ENCODE results near the gene ZNF576.
A peak's percentile ranks its signal among the peaks of the same experiment; 100 is the strongest.
"Not testable (repeated sequence)": the region's sequence is repeated elsewhere in the genome, so short reads cannot be mapped to it uniquely, and the experiment has no call there.

Gene ZNF576

DNA sequence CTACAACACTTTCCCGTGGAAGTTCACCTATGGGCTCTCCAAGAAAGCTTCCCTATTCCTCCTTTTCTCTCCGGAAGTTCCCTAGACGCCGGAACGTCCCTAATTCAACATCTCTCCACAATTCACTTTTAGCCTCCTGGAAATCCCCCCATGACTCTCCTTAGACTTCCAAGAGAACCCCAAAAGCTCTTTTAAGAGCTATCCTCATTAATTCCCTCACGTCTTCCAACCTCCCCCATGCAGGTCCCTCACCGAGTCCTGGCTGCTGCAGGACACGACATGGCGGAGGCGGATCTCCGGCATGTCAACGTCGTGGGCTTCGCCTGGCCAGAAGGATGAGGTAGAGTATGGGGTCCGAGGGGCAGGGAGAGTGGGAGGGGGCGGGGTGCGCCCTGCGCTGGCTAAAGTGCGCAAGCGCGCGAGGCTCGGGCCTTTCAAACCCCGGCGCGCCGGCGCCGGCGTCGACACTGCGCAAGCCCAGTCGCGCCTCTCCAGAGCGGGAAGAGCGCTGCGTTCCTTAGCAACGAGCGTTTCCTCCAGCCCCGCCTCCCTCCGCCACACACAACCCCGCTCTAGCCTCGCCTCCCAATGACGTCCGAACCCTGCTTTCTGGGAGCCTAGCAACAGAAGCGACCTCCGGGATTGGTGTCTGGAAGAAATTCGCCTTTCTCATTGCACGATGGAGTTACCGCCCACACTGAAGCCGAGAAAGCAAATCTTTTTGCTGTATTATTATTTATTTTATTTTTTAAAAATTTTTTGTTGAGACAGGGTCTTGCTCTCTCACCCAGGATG lies 21.0 kb upstream of the ZNF576 start, which contains the start of the genes PINLYP and XRCC1:
Gene PINLYP, plus strand, starts transcription at position 646 of the 795 bp plus-strand sequence. CDS start 1,391 bp downstream, outside the sequence.
Gene XRCC1, minus strand, starts transcription at position 372 of the 795 bp plus-strand sequence. Its CDS starts 69 bp downstream, at position 303.
- DNase-seq (ENCODE audit: low read depth), result peak; percentile 93

DNA sequence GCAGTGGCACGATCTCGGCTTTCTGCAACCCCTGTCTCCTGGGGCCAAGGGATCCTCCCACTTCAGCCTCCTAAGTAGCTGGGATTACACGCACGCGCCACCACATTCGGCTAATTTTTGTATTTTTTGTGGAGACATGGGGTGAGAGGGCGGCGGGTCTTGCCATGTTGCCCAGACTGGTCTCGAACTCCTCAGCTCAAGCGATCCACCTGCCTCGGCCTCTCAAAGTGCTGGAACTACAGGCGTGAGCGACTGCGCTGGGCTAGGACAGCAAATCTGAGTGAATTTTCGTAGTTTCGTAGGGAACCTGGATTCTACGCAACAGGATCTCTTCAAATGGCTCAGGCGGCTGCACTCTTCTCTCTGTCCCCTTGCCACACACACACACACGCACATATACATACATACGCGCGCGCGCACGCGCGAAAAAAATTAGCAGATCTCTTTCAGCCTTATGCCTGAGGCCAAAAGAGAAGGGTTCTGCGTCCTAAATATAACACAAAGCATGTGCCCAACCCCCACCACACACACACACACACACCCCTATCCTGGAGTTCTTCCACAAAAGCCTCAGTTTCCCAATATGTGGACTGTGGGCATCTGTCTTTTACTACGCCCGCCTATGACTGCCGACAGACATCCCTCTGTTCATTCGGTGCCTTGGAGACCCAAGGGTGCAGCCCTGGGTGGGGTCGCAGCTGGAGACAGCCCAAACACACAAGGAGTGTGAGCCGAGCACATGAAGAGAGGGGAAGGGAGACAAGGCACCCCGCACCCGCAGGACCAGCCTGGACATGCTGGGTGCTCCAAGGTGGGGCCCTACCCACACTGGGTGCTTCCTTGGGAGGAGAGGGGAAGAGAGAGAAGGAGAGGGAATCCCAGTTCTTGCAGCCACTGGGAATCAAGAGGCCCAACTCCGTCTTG lies 20.2 kb upstream of the ZNF576 start:
- DNase-seq (ENCODE audit: low read depth), result no peak

DNA sequence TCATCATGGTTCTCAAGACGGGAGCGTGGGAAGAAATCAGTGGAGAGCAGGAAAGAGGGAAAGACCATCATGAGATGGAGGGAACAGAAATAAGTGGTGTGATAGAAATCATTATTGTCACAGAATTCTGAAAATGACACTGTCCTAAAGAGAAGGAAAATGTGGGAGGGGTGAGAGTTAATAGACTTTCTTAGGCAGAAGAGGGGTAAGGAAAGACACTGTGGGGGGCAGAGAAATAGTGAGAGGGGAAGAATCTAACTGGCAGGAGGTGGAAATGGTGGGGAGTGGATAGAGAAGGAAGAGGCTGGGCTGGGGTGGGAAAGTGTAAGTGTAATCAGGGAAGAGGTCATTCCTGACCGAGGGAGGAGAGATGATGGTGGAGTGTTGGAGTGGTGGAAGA lies 17.6 kb upstream of the ZNF576 start:
- no peak for DNase-seq (ENCODE audit: low read depth)

DNA sequence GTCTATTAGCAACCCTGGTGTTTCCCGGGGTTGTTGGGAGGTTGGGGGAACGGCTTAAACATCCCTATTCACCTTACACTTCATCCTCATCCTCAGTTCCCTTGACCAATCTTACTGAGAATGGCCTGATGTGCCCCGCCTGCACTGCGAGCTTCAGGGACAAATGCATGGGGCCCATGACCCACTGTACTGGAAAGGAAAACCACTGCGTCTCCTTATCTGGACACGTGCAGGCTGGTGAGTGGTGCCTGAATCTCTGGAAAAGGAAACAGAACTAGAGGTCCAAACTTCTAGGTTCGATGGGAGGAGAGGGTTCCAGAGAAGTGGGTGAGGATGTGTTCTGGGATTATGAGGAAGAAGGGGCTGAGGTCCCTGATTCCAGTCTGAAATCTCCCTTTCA lies 14.9 kb upstream of the ZNF576 start:
- DNase-seq (ENCODE audit: low read depth), result no peak

DNA sequence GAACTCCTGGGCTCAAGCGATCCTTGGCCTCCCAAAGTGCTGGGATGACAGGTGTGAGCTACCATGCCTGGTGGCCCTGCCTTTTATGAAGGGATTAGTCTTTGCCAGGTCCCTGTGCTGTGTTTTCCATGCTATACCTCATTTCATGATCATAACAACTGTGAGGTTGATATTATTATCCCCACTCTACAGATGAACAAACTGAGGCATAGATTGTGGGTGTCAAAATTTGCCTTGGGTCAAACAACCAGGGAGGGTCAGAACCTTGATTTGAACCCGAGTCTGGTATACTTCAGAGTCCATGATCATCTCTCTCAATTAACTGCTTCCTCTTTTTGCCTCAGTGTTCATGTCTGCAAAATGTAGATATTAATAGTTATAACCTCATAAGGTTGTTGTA lies 13.9 kb upstream of the ZNF576 start:
- no peak for DNase-seq (ENCODE audit: low read depth)

DNA sequence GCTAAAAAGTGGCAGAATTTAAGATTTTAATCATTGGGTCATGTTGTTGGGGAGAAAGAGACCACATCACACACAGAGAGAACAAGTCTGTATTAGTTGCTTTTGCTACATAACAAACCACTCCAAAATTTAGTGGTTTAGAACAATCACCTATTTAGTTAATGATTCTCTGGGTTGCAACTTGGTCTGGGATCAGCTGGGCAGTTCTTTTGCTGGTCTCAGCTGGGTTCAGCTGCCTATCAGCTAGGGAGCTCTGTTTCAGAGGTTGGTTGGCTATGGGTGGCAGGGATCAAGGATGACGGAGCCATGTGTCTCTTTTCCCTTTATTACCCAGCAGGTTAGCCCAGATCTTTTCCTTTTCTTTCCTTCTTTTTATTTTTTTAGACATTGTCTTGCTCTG lies 11.9 kb upstream of the ZNF576 start:
- DNase-seq (ENCODE audit: low read depth), result no peak

DNA sequence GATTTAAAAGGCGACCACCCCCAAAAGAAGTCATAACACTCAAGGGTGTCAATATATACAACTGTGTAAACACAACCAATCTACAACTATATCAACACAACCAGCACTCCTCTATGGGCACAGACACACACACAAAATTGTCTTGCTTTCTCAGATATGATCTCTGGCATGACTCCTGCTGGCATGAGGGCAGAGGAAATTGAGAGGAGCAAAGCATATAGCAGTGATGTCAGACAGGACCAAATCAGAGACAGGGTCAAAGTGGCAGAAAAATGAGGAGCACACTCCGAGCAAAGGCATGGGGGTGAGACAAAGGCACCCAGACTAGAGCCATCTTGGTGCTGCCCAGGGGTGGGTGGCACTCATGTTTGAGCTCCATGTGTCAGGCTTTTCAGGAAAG lies 10.0 kb upstream of the ZNF576 start:
- no peak for DNase-seq (ENCODE audit: low read depth)

DNA sequence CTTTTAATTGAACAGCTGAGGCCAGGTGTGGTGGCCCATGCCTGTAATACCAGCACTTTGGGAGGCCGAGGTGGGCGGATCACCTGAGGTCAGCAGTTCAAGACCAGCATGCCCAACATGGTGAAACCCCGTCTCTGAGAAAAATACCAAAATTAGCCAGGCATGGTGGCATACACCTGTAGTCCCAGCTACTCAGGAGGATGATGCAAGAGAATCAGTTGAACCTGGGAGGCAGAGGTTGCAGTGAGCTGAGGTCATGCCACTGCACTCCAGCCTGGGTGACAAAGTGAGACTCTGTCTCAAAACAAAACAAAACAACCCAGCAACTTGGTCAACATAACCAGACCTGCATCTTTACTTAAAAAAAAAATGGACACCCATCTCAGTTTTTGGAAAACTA lies 9.4 kb upstream of the ZNF576 start:
- DNase-seq (ENCODE audit: low read depth), result not testable (repeated sequence)

DNA sequence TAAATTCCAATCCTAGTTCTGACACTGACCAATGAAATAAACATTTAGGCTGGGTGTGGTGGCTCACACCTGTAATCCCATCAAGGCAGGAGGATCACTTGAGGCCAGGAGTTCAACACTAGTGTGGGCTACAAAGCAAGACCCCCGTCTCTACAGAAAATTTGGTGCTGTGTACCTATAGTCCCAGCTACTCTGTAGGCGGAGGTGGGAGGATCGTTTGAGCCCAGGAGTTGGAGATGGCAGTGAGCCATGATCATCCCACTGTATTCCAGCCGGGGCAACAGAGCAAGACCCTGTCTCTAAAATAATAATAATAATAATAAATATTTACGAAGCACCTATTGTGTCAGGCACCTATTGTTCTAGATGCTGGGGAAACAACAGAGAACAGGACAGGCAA lies 7.1 kb upstream of the ZNF576 start:
- DNase-seq (ENCODE audit: low read depth), result no peak

DNA sequence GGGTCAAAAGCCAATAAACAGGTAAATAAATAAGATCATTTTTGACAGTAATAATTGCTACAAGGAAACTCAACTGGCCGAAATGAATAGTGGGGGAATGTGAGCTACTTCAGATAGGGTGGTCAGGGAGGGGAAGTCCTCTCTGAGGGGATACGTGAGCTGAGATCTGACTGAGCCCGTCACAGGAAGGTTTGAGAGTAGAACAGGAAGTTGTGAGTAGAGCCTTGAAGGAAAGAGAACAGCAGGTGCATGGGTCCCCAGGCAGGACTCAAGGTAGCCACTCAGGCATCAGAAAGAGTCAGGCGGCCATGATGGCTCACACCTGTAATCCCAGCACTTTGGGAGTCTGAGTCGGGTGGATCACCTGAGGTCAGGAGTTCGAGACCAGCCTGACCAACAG lies 6.7 kb upstream of the ZNF576 start:
- DNase-seq (ENCODE audit: low read depth), result no peak

DNA sequence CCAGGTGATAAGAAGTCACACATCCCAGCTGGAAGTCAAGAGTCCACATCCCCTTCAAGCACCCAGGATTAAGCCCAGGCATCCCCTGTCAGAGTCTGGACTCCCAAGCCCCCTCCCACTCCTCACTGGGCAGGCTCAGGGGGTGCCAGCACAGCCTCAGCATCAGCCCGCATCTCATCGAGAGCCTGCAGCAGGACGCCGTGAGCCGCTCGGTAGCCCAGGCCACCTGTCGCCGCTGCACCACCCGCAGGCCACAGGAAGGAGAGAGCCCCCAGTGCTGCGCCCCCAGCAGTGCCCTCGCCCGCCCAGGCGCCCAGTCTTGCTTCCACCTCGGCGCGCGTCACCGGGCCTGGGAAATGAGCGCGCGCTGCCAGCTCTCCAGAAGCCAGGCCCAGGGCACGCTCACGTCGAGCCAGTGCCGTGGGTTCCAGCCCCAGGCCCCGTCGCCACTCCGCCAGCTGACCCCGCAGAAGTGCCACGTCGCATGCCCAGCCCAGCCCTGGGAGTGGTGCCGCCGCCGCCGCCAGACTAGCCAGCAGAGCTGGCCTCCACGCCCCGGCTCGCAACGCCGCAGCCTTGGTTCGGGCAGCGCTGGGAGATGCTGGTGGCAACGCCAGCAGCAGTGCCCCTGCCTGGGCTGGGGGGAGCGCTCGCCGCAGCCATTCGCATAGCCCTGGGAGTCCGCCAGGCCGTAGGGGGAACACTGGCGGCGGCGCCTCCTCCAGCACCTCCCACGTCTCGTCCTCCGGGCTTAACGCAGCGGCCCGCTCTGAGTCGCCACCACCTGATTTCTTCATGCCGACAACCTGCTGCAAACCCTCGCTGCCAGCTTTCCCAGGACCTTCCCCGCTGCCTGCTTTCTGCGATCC lies 4.3 kb upstream of the ZNF576 start:
- no peak for DNase-seq (ENCODE audit: low read depth)

DNA sequence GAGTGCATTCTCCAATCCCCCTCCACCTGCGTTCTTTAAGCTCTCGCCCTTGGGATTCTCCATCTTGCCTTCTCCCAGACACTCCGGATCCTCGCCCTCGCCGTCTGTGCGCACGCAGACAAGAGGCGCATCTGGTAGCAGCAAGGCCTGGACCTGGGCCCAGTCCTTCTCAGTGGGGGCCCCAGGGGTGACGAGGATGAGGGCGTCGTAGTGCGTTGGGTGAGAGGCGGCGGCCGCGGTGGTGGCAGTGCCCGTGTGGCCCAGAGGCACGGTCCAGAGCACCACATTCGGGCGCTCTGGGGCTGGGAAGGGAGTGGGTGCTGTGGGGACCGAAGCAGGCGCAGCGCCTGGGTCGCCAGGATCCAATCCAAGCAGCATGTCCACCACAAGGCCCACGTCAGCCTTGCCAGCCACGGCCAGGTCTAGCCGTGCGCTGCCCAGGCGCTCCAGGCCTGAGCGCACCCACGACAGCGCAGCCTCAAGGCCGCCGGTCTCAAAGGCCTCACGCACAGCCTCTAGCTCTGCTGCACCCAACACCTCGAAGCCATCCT lies 3.5 kb upstream of the ZNF576 start:
- no peak for DNase-seq (ENCODE audit: low read depth)

DNA sequence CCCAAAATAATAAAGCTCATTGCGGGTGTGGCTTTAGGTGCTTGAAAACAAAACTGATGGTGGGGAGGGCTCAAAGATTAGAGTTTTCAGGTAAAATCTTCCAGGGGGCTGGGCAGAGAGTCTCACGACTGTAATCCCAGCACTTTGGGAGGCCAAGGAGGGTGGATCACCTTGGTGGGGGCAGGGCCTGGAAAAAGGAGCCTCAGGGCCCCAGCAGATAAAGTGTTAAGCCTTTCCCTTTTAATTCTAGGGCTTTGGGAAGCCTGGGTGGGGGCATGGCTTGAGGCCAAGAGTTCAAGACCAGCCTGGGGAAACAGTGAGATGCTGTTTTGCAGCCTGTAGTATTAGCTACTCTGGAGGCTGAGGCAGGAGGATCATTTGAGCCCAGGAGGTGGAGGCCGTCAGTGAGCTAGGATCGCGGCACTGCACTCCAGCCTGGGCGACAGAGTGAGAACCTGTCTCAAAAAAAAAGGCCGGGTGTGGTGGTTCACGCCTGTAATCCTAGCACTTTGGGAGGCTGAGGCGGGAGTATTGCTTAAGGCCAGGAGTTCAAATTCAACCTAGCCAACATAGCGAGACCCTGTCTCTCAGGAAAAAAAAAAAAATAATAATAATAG lies 2.2 kb upstream of the ZNF576 start:
- no peak for DNase-seq (ENCODE audit: low read depth)

DNA sequence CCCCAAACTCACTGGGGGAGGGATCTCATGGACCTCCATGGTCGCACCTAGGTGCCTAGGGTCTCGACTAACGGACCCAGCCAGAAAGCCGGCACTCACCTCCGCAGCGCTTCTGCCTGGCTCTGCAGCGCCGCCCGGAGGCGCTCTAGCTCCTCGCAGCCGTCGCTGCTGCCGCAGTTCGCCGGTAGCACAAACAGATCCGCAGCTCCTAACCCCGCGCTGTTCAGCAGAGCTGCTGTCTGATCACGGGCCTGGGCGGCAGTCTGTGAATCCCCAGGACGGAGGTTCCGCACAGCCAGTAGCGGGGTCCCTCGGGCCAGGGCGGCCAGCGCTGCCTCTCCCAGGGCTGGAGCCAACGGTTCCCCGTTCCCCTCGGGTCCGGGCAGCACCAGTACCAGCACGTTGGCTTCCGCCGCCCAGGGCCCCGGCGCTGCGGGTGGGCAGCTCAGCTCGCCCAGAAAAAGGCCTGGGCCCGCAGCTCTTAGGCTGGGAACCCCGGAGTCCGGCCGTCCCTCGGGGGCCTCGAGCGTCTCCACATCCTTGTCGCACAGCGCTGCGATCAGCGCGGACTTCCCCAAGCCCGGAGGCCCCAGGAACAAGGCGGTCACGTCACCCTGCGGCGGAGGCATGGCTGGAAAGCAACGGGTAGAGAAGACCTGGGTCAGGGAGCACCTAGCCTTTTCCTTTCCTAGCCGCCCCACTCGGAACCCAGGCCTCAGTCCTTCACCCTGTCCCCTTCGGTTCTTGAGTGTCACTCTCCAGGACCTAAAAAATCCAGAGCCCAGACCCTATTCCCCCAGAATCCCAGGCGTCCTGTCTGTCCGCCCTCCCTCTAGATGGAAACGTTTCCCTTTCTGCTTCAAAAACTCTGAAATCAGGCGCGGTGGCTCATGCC lies 1.4 kb upstream of the ZNF576 start:
- peak; percentile 54 for DNase-seq (ENCODE audit: low read depth)

DNA sequence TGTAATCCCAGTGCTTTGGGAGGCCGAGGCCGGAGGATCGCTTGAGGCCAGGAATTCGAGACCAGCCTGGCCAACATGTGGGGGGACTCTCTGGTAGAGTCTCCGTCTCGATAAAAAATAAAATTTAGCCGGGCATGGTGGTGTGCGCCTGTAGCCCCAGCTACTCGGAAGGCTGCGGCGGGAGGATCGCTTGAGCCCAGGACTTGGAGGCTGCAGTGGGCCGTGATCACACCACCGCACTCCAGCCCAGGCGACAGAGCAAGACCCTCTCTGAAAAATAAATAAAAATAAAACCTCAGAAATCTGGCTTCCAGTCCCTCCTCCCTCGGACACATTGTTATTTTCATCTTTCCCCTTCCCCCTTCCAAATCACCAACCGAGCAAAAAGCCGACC lies 793 bp upstream of the ZNF576 start:
- DNase-seq (ENCODE audit: low read depth), result no peak

DNA sequence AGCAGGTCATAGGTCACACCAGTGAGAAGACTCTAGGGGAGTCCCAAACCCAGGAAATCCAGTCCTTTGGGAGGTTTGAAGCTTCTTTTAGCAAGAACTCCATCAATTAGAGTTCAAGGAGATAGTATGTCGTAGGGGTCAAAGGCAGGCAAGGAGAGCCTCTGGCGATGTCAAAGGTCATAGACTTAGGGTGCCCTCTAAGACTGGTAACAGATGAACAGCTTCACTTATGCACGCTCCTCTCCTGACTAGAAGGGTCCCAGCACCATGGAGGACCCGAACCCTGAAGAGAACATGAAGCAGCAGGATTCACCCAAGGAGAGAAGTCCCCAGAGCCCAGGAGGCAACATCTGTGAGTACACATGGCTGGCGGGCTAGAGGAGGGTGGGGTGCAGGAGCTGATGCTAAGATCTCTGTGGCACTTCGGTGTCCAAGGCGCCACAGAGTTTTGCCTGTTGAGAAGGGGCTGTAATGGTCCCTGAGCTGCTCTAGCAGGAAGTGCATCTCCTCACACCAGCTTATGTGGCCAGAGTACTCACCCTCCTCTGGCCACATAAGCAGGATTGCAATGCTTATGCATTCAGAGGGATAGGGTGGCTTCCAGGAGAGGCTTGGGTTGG lies 557 bp downstream of the ZNF576 start:
- DNase-seq (ENCODE audit: low read depth), result no peak

DNA sequence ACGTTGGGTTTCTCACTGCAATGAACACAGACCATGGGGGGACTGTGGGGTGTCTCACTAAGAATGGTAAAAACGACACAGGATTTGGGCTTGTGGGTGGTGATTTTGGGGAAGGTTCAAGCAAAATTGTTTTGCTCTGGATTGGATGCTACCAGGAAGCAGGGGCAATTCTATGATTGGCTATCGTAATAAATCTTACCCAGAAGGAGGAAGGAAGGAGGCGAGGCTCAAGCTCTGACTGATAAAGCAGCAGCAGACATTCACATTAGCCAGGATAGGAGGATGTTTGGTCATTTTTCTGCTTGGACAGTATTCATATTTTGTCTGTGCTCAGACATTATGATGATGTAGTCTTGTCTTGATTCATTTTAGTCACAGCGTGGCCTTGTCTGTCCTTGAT lies 1.5 kb downstream of the ZNF576 start:
- no peak for DNase-seq (ENCODE audit: low read depth)

DNA sequence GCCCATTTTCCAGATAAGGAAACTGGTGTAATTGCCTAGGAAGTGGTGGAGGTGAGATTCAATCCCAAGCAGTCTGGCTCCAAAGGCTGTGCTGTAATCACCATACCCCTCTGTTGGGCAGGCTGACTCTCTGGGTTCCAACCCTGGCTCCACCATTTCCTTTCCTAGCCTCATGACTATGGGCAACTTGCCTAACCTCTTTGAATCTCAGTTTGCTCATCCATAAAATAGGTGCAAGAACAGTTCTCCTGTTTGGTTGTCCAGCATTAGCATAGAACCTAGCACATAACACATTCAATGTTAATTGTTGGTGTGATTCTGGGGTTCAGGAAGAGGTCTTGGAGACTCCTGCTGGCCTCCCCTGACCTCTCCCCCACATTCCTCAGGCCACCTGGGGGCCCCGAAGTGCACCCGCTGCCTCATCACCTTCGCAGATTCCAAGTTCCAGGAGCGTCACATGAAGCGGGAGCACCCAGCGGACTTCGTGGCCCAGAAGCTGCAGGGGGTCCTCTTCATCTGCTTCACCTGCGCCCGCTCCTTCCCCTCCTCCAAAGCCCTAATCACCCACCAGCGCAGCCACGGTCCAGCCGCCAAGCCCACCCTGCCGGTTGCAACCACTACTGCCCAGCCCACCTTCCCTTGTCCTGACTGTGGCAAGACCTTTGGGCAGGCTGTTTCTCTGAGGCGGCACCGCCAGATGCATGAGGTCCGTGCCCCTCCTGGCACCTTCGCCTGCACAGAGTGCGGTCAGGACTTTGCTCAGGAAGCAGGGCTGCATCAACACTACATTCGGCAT lies 2.2 kb downstream of the ZNF576 start:
- DNase-seq (ENCODE audit: low read depth), result no peak

Data from activated T-helper 1 cell treated with Interleukin-2 at 50 U/mL for 16 hours (primary cell).